Stimulated activated CD4-positive, alpha-beta T cell treated with anti-CD3 and anti-CD28 coated beads, TNF-alpha, amount 100 ng/mL, for 24 hours (primary cell): ENCODE results near the gene KIAA1958.

Experiments used
- DNase-seq, 3 experiments: peaks; one replicate each; pipeline ENCODE4 v3.0.0-alpha.2; 2020; ENCODE audit warnings: low read depth in 3 of 3

Gene KIAA1958

GRCh38 chr9:112486221-112487007, at the start of gene KIAA1958:
KIAA1958 (plus strand) TSS chr9:112486827; CDS start chr9:112574081, 87,254 bp downstream.
- DNase-seq = peak; percentile 64 to 87 (median 75)

- no peak for DNase-seq
Measured at GRCh38 chr9:112437406-112437805, 49.2 kb upstream of the KIAA1958 start.

- DNase-seq = no peak
Measured at GRCh38 chr9:112439171-112439570, 47.5 kb upstream of the KIAA1958 start.

GRCh38 chr9:112439825-112440224, 46.8 kb upstream of the KIAA1958 start:
- no peak for DNase-seq

GRCh38 chr9:112443200-112443599, 43.4 kb upstream of the KIAA1958 start:
- no peak for DNase-seq

GRCh38 chr9:112443636-112444035, 43.0 kb upstream of the KIAA1958 start:
- DNase-seq = no peak

- DNase-seq = no peak
Measured at GRCh38 chr9:112445196-112445595, 41.4 kb upstream of the KIAA1958 start.

- no peak for DNase-seq
Measured at GRCh38 chr9:112446080-112446479, 40.5 kb upstream of the KIAA1958 start.

GRCh38 chr9:112446526-112446925, 40.1 kb upstream of the KIAA1958 start:
- DNase-seq = no peak

GRCh38 chr9:112447283-112447761, 39.3 kb upstream of the KIAA1958 start:
- no peak for DNase-seq

GRCh38 chr9:112462855-112463254, 23.8 kb upstream of the KIAA1958 start:
- no peak for DNase-seq

GRCh38 chr9:112465352-112465751, 21.3 kb upstream of the KIAA1958 start:
- no peak for DNase-seq

- no peak for DNase-seq
Measured at GRCh38 chr9:112472996-112473395, 13.6 kb upstream of the KIAA1958 start.

GRCh38 chr9:112473986-112474385, 12.6 kb upstream of the KIAA1958 start:
- no peak for DNase-seq

- no peak for DNase-seq
Measured at GRCh38 chr9:112475318-112475717, 11.3 kb upstream of the KIAA1958 start.

GRCh38 chr9:112477330-112477729, 9.3 kb upstream of the KIAA1958 start:
- no peak for DNase-seq

GRCh38 chr9:112479221-112479620, 7.4 kb upstream of the KIAA1958 start:
- DNase-seq = no peak

- no peak for DNase-seq
Measured at GRCh38 chr9:112484607-112485006, 2.0 kb upstream of the KIAA1958 start.

- DNase-seq = no peak
Measured at GRCh38 chr9:112485574-112485973, 1.1 kb upstream of the KIAA1958 start.

- DNase-seq = peak in 2 of 3 experiments; percentile 23 to 62
Measured at GRCh38 chr9:112487008-112487798, 576 bp downstream of the KIAA1958 start.

GRCh38 chr9:112487799-112488340, 1.2 kb downstream of the KIAA1958 start:
- no peak for DNase-seq

- no peak for DNase-seq
Measured at GRCh38 chr9:112489039-112489546, 2.5 kb downstream of the KIAA1958 start.
